ENCODE data around the gene TSSK6. TPM values are rescaled to one million over a fixed set of nuclear protein-coding genes. Genes with fewer than 3 reads are reported as not detected.
A peak's percentile ranks its signal among the peaks of the same experiment; 100 is the strongest.
"Not testable (repeated sequence)": the region's sequence is repeated elsewhere in the genome, so short reads cannot be mapped to it uniquely, and the experiment has no call there.

The TSSK6 gene
- total RNA-seq, 1 experiment from 2014 or later = 5.0 TPM

GRCh38 chr19:19480688-19481087, 34.7 kb downstream of the TSSK6 start:
- Histone ChIP-seq H3K9me3 (ENCODE audit: low read length) (no peaks in the 10 kb centered on the region), H4K20me1 (ENCODE audit: insufficient read depth, low read depth, low read length) (no peaks in the 10 kb centered on the region; the same call in 1 of the 2 replicates), H3K9me2 (replicated peaks; ENCODE audit: insufficient read depth, low read length) (no peaks in the 10 kb centered on the region), H3K27ac (ENCODE audit: low read length) (no peak overlapping the region), H3K36me3 (ENCODE audit: insufficient read depth, low read length) (0 out of 2 replicates have a peak, but pooled peaks cover 2% of the 10 kb centered on the region), H3K4me3 (ENCODE audit: low read length) (no peak overlapping the region), H3K27me3 (ENCODE audit: low read length) (no peaks in the 10 kb centered on the region), H3K79me2 (ENCODE audit: low read length) (peaks cover 91% of the 10 kb centered on the region), H3K4me2 (ENCODE audit: low read depth, low read length, poor library complexity, severe bottlenecking) (no peak overlapping the region), H2AFZ (ENCODE audit: low read length) (no peak overlapping the region), H3K4me1 (ENCODE audit: low read length) (peaks cover 19% of the 10 kb centered on the region), H3K9ac (ENCODE audit: low read length) (no peak overlapping the region)
- no peak for DNase-seq

- Histone ChIP-seq H2AFZ (ENCODE audit: low read length) (no peak overlapping the region), H3K4me1 (ENCODE audit: low read length) (no peaks in the 10 kb centered on the region; the same call in 1 of the 2 replicates), H3K4me3 (ENCODE audit: low read length) (no peak overlapping the region), H3K4me2 (ENCODE audit: low read depth, low read length, poor library complexity, severe bottlenecking) (no peak overlapping the region), H3K9me2 (replicated peaks; ENCODE audit: insufficient read depth, low read length) (no peaks in the 10 kb centered on the region), H3K9me3 (ENCODE audit: low read length) (no peaks in the 10 kb centered on the region), H3K79me2 (ENCODE audit: low read length) (peaks cover 96% of the 10 kb centered on the region), H3K9ac (ENCODE audit: low read length) (no peak overlapping the region), H3K36me3 (ENCODE audit: insufficient read depth, low read length) (0 out of 2 replicates have a peak, but pooled peaks cover 2% of the 10 kb centered on the region), H3K27ac (ENCODE audit: low read length) (no peak overlapping the region), H3K27me3 (ENCODE audit: low read length) (no peaks in the 10 kb centered on the region), H4K20me1 (ENCODE audit: insufficient read depth, low read depth, low read length) (no peaks in the 10 kb centered on the region)
- DNase-seq = no peak
These were observed 37.5 kb downstream of the TSSK6 start for GRCh38 chr19:19477705-19478383.

GRCh38 chr19:19475849-19476828, 39.2 kb downstream of the TSSK6 start:
- no peak overlapping the region for H3K9ac ChIP-seq (ENCODE audit: low read length)
- no peaks in the 10 kb centered on the region for H4K20me1 ChIP-seq (ENCODE audit: insufficient read depth, low read depth, low read length)
- H3K4me2 ChIP-seq (ENCODE audit: low read depth, low read length, poor library complexity, severe bottlenecking) = no peak overlapping the region
- no peaks in the 10 kb centered on the region for H3K9me2 ChIP-seq (replicated peaks; ENCODE audit: insufficient read depth, low read length)
- no peaks in the 10 kb centered on the region for H3K9me3 ChIP-seq (ENCODE audit: low read length)
- no peak overlapping the region for H3K27ac ChIP-seq (ENCODE audit: low read length)
- DNase-seq = peak; percentile 54
- H2AFZ ChIP-seq (ENCODE audit: low read length) = no peak overlapping the region
- no peaks in the 10 kb centered on the region for H3K36me3 ChIP-seq (ENCODE audit: insufficient read depth, low read length)
- no peaks in the 10 kb centered on the region for H3K27me3 ChIP-seq (ENCODE audit: low read length)
- peaks cover 99% of the 10 kb centered on the region for H3K79me2 ChIP-seq (ENCODE audit: low read length)
- peaks cover 13% of the 10 kb centered on the region for H3K4me1 ChIP-seq (ENCODE audit: low read length)
- H3K4me3 ChIP-seq (ENCODE audit: low read length) = no peak overlapping the region

DNA sequence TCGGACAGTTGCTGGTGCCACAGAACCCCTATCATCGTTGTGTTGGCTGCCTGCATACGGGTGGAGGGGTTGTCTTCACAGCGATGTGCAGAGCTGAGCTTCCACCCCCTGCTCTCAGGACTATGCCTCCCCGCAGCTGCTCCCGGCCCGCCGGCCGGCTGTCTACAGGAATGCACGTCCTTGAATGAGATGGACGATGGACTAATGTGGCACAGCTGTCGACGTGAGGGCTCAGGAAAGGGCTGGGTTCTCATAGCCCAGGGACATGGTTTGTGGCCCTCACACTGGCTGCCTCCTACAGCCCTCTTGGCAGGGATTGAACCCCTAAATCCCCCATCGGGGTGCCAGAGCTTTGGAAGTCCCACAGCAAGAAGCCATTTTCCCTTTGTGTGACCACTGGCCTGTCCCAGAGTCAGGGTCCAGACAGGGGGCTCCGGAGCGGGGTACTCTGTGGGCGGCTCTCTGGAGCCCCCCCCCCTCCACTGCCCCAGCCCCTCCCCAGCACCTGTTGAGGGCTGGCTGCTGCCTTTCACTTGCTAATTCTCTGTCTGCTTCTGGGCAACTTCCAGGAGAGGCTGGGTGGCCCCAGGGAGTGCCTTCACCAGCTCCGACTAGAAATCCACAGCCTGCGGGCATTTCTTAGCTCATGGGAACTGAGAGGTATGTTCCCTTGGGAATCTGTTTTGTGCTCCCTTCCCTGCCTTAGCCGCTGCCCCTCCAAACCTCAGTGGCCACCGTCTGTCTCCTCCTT, 40.2 kb downstream of the TSSK6 start:
- Histone ChIP-seq H3K9me3 (ENCODE audit: low read length) (no peaks in the 10 kb centered on the region), H2AFZ (ENCODE audit: low read length) (no peak overlapping the region), H3K27me3 (ENCODE audit: low read length) (no peaks in the 10 kb centered on the region), H3K4me1 (ENCODE audit: low read length) (peaks cover 22% of the 10 kb centered on the region), H3K4me2 (ENCODE audit: low read depth, low read length, poor library complexity, severe bottlenecking) (no peak overlapping the region), H3K36me3 (ENCODE audit: insufficient read depth, low read length) (no peaks in the 10 kb centered on the region), H3K9me2 (replicated peaks; ENCODE audit: insufficient read depth, low read length) (no peaks in the 10 kb centered on the region), H3K27ac (ENCODE audit: low read length) (no peak overlapping the region), H3K9ac (ENCODE audit: low read length) (no peak overlapping the region), H3K79me2 (ENCODE audit: low read length) (peaks cover 99% of the 10 kb centered on the region), H4K20me1 (ENCODE audit: insufficient read depth, low read depth, low read length) (no peaks in the 10 kb centered on the region), H3K4me3 (ENCODE audit: low read length) (no peak overlapping the region)
- no peak for DNase-seq

DNA sequence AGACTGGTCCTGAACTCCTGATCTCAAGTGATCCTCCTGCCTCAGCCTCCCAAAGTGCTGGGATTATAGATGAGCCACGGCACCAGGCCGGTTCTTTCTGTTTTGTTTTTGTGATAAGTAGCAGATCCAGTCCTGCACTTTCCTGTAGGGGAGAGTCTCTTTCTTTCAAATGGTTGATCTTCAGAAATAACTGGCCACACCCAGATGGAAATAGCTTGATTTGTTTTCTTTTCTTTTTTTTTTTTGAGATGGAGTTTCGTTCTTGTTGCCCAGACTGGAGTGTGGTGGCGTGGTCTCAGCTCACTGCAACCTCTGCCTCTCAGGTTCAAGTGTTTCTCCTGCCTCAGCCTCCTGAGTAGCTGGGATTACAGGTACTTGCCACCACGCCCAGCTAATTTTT, 43.2 kb downstream of the TSSK6 start:
- not testable (repeated sequence) for H3K27me3 ChIP-seq (ENCODE audit: low read length); H4K20me1 ChIP-seq (ENCODE audit: insufficient read depth, low read depth, low read length); DNase-seq; H2AFZ ChIP-seq (ENCODE audit: low read length); H3K9me2 ChIP-seq (replicated peaks; ENCODE audit: insufficient read depth, low read length); H3K9me3 ChIP-seq (ENCODE audit: low read length)
- peak overlapping the region; percentile 78 for H3K27ac ChIP-seq (ENCODE audit: low read length)
- H3K4me3 ChIP-seq (ENCODE audit: low read length) = peak overlapping the region; percentile 22; the same call in 1 of the 2 replicates
- H3K4me2 ChIP-seq (ENCODE audit: low read depth, low read length, poor library complexity, severe bottlenecking) = peak overlapping the region; percentile 68
- peak overlapping the region; percentile 41; the same call in 1 of the 2 replicates for H3K9ac ChIP-seq (ENCODE audit: low read length)
- peaks cover 29% of the 10 kb centered on the region for H3K4me1 ChIP-seq (ENCODE audit: low read length)
- peaks cover 99% of the 10 kb centered on the region for H3K79me2 ChIP-seq (ENCODE audit: low read length)
- H3K36me3 ChIP-seq (ENCODE audit: insufficient read depth, low read length) = peaks cover 16% of the 10 kb centered on the region

GRCh38 chr19:19471682-19472081, 43.7 kb downstream of the TSSK6 start:
- DNase-seq = peak; percentile 61
- peak overlapping the region; percentile 41; the same call in 1 of the 2 replicates for H3K9ac ChIP-seq (ENCODE audit: low read length)
- peak overlapping the region; percentile 78 for H3K27ac ChIP-seq (ENCODE audit: low read length)
- H2AFZ ChIP-seq (ENCODE audit: low read length) = no peak overlapping the region
- H3K4me3 ChIP-seq (ENCODE audit: low read length) = peak overlapping the region; percentile 22; the same call in 1 of the 2 replicates
- peak overlapping the region; percentile 68 for H3K4me2 ChIP-seq (ENCODE audit: low read depth, low read length, poor library complexity, severe bottlenecking)
- peaks cover 8% of the 10 kb centered on the region; the same call in 1 of the 2 replicates for H3K9me3 ChIP-seq (ENCODE audit: low read length)
- peaks cover 29% of the 10 kb centered on the region for H3K4me1 ChIP-seq (ENCODE audit: low read length)
- H3K27me3 ChIP-seq (ENCODE audit: low read length) = no peaks in the 10 kb centered on the region
- H4K20me1 ChIP-seq (ENCODE audit: insufficient read depth, low read depth, low read length) = no peaks in the 10 kb centered on the region
- no peaks in the 10 kb centered on the region for H3K9me2 ChIP-seq (replicated peaks; ENCODE audit: insufficient read depth, low read length)
- peaks cover 18% of the 10 kb centered on the region for H3K36me3 ChIP-seq (ENCODE audit: insufficient read depth, low read length)
- H3K79me2 ChIP-seq (ENCODE audit: low read length) = peaks cover 99% of the 10 kb centered on the region

DNA sequence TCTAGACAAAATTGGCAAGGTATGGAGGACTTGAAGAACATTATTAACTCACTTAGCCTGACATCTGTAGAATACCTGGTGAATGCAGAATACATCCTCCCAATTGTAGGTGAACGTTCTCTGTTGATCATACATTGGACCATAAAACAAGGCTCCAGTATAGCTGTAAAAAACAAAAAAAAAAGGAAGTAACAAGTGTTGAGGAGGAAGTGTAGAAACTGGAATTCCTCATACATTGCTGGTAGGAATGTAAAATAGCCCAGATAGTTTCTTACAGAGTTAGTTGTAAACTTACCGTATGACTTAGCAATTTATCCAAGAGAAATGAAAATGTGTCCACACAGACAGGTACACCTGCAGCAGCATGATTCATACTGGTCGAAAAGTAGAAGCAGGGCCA, 44.8 kb downstream of the TSSK6 start:
- Histone ChIP-seq H3K27ac (ENCODE audit: low read length) (peak overlapping the region; percentile 78), H3K9ac (ENCODE audit: low read length) (no peak overlapping the region), H2AFZ (ENCODE audit: low read length) (no peak overlapping the region), H3K9me2 (replicated peaks; ENCODE audit: insufficient read depth, low read length) (no peaks in the 10 kb centered on the region), H3K79me2 (ENCODE audit: low read length) (peaks cover 99% of the 10 kb centered on the region), H3K9me3 (ENCODE audit: low read length) (peaks cover 8% of the 10 kb centered on the region; the same call in 1 of the 2 replicates), H4K20me1 (ENCODE audit: insufficient read depth, low read depth, low read length) (no peaks in the 10 kb centered on the region), H3K27me3 (ENCODE audit: low read length) (no peaks in the 10 kb centered on the region), H3K4me1 (ENCODE audit: low read length) (peaks cover 29% of the 10 kb centered on the region), H3K36me3 (ENCODE audit: insufficient read depth, low read length) (peaks cover 29% of the 10 kb centered on the region), H3K4me3 (ENCODE audit: low read length) (peak overlapping the region; percentile 22; the same call in 1 of the 2 replicates), H3K4me2 (ENCODE audit: low read depth, low read length, poor library complexity, severe bottlenecking) (peak overlapping the region; percentile 68)
- DNase-seq = no peak

Data from Karpas-422 (cell line).